GM04504 (cell line): Measurements from ENCODE around the gene WNT3A.
A peak's percentile ranks its signal among the peaks of the same experiment; 100 is the strongest.

Source experiments
- DNase-seq: peaks from one replicate; pipeline ENCODE4 v3.0.0-alpha.2; 2012; ENCODE audit warnings: low read depth

The WNT3A gene

DNA sequence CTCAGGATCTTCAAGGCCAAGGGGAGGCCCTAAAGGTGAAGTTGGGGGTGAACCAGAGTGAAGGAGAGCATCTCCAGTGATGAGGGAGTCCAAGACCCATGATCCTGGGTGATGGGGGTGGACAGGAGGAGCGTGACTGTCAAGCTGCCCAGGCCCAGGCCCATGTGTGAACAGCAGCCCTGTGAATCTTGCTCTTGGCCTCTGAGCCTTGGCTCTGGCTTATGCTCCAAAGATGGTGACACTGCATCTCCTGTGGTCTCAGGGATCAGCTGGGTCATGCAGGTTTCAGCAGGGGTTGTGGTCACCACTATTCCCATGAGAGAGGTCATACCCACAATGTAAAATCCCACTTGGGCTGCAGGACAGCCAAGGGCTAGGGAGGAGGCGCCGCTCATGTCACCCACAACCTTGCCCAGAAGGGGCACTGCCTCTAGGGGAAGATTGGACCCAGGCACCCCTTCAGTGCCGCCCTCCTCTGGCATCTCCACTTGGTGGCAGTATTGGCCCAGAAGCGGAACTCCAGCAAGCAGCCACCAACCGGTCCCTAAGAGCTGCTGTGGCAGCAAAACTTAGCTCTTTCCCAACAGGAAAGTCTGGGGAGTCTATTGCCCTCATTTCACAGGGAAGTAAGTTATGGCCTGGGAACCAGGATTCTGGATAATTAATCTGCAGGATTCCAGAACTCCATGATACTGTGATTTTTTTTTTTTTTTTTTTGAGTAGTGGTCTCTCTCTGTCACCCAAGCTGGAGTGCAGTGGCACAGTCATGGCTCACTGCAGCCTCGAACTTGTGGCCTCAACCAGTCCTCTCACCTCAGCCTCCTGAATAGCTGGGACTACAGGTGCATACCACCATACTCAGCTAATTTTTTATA is 7.5 kb upstream of the WNT3A start:
- peak; percentile 56 for DNase-seq

DNA sequence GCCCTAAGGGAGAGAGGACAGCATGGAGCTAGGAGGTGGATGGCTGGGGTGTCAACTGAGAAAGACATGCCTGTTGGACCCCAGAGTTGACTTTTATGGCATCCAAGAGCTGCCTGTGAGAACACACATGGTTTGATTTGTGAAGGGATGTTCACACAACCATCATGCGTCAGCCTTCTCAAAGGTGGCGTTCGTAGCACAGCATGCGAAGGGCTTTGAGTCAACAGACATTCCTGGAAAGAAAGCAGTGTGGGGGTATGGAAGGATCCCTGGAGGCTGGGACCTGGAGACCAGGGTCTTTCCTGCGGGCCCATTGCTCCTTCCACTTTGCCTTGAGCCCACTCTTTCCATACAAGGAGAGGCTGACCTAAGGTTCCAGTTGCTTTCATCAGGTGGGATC is 6.4 kb upstream of the WNT3A start:
- DNase-seq = no peak

DNA sequence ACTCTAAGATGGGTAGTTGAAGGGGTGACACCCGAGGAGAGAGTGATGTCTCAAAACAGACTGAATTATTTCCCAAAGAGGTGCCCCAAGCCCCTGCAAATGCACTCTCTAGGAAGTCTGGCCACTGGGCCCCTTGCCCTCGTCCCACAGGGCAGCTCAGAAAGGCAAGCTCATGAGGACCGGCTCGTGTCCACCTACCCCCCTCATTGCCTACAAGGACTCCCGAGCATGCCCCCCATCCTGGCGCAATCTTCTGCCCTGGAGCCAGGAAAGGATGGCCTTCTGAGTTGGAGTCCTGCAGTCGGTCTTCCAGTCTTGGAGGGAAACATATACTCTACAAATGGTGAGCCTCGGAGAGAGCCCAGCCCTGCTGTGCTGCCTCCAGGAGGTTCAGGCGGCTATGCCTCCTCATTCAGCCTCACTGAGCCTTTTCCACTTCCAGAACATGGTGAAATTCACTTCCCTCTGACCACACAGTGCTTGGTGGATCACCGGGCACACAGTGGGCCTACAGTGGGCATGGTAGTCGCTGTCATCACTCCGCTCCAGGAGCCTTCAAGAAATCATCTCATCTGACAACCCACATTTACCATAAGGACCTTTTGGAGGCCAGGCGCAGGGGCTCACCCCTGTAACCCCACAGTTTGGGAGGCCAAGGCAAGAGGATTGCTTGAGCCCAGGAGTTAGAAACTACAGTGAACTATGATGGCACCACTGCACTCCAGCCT is 5.8 kb upstream of the WNT3A start:
- no peak for DNase-seq

DNA sequence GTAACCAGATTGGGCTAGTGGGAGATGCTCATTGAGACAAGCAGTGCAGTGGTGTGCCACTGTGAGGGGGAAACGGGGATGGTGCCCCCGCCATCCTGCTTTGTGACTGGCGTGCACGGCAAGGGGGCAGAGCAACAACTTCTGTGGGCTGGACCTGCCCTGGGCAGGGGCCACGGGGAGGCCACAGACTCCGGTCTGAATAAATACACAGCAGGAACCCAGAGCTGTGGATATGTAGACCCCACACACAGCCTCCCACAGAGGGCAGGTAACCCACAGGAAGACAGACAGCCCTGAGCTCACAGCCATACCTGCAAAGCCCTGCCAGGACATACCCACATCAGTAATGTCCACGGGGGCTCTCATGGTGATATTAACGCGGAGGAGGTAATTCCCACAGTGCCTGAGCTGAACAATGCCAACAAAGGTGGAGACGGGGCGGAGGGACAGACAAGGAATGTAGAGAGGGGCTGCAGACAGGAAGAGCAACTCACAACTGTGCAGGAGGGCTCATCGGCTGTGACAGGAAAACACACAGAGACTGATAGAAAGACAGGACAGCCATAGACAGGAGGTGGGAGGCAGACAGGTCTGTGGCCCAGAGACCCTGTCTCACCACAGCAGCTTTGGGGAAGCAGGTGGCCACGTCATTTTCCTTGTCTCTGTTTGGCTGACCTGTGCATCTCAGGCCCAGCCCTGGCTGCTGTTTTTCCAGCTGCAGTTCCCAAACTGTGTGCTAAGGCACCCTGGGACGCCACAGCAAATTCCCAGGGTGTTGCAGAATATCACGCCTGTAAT is 4.9 kb upstream of the WNT3A start:
- no peak for DNase-seq

DNA sequence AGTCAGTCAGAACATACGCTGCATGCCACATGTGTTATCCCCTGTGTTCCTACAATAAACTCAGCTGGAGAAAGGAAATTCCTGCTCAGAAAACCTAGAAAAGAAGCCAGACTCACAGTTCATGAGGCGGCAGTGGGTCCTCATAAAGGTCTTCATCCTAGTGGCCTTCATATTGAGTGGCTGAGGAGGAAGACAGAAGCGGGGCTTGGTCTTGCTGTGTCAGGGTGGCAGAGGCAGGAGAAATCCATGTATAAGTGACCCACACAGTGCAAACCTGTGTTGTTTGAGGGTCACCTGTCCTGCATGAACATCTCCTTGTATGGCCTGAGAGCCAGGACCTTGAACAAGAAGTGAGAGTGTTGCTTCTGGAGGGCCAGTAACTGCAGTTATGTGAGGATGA is 4.0 kb upstream of the WNT3A start:
- no peak for DNase-seq

DNA sequence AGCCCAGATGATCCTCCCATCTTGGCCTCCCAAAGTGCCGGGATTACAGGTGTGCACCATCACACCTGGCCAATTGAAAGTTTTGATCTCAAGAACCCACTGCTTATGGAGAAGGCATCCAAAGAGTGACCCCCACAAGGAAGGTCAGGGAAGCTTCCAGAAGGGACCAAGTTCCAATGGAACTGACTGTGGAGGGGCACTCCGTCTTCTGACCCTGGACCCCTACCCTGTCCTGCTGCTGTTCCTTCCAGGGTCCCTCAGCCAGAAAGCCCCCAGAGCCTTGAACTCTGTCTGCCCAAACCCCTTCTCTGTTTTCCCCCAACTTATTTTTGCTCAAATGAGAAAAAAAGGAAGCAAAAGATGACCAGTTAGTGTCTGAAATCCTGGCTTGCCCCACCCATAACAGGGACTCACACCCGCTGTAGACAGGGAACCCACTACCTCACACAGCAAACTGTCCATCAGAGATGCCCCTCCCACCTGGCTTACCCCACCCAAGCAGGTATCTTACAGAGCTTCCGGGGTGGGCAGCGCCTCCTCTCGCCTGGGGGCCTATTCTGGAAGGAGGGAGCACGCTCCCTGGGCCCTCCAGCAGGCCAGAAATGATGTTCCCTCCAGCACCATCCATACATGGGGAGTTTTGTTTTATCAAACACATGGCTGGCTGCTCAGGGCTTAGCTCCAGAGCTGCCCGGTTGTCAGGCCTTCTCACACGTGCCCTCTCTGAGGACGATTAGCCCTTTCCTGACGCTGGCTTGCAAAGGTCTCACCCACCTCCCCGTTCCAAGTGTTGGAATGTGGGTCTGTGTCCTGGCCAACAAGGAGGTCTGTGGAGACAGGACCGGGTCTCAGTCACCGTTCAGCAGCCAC is 3.1 kb upstream of the WNT3A start:
- DNase-seq = no peak

DNA sequence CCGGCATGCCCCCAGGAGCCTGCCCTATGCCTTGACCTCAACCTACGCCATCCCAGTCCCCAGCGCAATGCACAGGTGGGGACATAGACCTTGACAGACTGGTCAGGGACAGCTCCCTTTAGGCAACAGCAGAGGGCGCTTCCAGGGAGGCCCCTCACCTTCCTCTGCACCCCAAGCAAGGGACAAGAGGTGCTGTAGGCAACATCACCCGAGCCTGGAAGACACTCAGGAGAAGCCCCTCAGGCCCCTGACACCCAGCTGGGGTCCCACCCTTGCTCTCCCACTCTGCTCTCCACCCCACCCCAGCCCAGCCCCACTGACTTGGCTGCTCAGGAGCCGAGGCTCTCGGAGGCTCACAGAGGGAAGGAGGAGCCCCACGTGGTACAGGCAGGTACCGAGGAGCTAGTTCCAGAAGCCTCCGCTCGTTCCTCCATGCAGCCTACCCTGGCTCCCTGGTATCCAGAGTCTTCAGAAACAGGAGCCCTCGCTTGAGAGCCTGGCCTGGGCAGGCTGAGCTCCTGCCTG is 2.4 kb upstream of the WNT3A start:
- no peak for DNase-seq

DNA sequence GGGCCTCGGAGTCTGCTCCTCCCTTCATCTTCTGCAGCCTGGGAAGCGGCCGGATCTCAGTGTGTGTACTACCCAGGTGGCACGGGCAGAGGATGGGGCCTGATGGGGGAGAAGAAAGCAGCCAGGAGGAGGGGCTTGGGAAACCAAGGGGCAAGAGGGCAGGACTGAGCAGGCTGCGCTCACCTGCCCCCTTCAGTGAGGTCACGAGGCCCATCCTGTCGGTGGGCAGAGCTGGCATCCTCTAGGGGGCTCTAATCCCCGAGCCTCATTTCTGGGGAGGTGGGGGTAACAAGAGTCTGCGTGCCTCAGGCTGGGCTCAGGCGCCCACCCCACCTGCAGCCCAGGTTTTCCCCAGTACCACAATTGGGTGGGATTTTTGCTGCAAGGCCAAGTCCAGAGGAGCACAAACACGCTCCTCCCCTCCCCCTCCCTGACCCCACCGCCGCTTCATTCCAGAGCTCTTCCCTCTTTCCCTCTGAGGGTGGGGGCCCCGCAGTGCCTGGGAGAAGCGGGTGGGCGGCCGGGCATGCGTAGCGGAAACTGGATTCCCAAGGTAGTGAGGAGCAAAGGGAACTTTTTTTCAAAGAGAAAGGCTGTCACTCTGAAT is 1.8 kb upstream of the WNT3A start:
- DNase-seq = no peak

DNA sequence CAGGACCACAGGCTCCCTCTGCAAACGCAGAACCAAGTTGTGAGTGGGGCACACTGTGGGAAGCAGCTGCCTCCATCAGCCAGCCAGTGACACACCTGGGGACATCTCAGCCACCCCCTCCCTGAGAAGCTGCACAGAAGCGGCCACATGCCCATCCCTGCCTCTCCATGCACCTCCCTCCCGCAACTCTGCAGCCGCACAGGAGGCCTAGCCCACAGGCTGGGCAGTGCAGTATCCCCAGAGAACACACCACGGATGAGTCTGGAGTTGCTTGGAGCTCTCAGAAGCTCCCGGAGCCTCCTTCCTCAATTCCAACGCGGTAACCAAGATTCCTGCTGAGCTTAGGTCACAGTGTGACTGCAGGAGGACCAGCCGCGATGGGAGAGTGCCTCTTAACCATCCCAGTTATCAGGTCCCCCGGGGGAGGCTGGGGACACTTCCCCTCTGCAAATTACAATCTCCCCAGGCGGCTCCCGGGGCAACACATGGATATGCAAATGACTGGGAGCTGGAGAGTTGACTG is 1.2 kb upstream of the WNT3A start:
- DNase-seq = no peak

DNA sequence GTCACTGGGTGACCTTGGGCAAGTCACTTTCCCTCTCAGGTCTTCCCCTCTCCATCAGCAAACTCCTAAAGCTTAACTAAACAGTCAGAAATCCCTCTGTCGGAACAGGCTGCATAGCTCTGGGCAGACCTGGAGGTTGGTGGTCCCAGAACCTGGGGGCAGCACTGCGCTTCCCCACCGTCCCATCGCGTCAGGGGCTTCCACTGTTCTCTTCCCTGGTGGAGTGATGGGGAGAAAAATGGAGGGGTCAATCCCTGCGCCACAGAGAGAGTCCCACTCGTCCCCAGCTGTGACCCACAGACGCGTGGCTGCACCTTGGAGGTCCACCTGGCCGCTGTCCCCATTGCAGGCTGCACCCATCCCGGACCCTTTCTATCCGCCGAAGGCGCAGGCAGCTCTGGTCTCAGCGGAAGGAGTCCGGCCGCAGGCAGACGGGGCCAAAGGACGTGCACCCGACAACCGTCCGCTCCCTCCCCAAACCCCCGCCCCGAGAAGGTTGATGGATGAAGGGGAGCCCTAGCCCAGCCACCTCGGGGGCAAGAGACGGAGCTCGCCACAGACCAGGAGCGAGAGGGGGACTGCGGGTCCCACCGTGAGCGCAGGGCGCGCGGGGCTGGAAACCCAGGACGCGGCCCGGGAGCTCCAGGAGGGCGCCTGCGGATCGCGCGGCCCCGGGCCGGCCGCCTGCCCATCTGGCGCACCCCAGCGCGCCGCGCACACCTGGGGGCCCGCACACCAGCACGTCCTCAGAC is 588 bp upstream of the WNT3A start:
- no peak for DNase-seq

DNA sequence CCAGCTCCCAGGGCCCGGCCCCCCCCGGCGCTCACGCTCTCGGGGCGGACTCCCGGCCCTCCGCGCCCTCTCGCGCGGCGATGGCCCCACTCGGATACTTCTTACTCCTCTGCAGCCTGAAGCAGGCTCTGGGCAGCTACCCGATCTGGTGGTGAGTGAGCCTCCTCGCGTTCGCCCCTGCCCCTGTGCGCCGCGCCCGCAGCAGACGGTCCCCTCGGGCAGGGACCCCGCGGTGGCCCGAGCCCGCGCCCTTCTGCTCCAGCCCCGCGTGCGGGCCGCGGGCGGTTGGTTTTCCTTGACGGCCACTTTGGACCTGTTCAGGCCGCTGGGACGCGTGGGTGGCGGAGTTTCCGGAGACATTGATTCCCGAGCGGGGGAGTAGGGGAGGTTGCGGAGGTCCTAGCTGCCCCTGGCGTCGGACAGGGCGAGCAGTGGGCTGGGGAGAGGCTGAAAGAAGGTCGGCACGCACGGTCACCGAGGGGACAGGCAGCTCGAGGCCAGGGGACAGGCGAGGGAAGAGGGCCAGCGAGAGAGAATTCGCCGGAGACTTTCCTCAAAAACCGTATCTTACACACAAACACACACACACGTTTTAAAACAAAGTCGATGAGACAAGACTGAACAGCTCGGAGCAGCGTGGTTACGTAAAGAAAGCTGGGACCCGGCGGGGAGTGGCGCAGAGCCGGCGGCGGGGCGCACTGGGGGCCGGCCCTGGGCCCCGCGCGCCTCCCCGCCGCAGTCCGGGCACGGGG is 427 bp downstream of the WNT3A start:
- no peak for DNase-seq

DNA sequence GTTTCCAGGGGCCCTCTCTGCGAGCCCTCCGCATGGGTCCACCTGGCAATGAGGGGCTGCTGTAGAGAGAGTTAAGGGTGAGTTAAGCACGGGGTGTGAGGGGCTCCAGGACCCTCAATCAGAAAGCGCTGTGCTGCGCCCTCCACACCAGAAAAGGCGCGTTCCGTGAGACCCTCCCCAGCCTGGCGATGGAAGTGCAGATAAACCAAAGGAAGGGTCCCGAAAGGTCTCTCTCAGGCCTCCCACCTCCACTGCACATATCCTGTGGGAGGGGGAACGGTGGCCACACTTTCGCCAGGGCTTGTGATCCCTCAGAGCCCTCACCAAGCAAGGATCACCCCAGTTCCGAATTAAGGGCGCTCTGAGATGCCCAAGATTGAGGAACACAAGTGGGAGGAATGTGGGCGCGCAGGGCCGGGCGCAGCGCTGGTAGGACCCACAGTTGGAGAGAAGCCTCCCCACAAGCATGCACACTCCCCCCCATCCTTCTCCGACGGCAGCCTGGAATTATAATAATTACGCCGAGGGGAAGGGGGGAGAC is 1.1 kb downstream of the WNT3A start:
- DNase-seq = no peak

DNA sequence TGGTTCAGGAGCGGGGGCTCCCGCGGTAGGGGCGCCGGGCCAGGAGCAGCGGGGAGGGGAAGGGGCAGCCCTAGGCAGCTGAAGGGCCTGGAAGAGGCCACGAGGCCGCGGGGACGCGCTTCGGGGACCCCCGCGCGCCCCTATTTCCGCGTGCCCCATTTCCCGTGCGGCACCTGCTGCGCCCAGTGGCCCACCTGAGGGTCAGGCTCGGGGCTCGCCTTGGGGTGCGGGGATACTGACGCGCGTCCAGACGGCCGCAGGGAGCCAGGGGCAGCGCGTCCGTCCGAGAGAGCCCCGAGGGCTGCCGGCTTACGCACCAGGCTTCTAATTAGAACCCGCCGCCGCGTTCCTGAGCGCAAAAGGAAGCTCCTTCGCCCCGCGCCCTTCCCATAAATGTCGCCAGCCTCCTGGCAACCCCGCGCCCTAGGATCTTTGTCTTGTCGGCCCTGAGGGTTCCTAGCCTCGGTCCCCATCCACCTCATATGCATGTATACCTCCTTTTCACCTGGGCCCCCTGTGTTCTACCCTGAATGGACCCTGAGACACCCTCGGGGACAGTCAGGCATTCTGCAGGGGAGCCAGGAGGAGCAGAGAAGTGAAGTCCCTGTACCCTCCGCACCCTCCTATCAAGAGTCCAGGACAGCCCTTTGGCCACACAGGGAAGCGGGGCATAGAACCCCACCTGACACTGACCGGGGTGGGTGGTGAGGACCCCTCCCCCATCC is 1.8 kb downstream of the WNT3A start:
- DNase-seq = no peak

DNA sequence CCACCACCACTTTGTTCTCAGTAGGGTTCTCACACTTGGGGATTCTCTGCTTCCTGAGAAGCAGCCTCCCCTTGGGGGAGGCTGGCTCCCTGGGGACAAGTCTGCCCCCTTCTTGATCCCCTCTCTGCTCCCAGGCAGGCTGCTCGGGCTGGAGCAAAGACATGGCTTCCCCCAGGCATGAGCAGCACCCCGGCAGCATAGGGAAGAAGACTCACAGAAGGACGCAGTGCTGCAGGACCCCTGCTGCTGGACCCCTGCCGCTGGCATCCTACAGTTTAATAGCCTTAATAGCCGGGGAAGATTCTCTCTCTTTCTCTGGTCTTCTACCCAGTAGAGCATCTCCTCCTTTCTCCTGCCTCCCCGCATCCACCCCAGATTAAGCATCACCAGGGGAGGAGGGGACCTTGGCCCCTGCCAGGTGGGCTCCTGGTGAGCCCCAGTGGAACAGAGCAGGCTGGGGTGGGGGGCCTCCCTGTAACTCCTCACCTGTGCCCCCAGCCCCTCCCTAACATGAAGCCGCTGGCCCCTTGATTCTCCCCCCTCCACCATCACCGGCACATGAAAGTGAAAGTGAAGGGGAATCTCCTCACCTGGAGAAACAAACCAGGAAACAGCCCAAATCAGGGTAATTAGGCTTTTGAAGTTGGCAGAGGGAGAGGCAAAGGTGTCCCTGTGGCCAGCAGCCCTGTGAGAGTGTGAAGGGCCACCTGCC is 2.5 kb downstream of the WNT3A start:
- no peak for DNase-seq

DNA sequence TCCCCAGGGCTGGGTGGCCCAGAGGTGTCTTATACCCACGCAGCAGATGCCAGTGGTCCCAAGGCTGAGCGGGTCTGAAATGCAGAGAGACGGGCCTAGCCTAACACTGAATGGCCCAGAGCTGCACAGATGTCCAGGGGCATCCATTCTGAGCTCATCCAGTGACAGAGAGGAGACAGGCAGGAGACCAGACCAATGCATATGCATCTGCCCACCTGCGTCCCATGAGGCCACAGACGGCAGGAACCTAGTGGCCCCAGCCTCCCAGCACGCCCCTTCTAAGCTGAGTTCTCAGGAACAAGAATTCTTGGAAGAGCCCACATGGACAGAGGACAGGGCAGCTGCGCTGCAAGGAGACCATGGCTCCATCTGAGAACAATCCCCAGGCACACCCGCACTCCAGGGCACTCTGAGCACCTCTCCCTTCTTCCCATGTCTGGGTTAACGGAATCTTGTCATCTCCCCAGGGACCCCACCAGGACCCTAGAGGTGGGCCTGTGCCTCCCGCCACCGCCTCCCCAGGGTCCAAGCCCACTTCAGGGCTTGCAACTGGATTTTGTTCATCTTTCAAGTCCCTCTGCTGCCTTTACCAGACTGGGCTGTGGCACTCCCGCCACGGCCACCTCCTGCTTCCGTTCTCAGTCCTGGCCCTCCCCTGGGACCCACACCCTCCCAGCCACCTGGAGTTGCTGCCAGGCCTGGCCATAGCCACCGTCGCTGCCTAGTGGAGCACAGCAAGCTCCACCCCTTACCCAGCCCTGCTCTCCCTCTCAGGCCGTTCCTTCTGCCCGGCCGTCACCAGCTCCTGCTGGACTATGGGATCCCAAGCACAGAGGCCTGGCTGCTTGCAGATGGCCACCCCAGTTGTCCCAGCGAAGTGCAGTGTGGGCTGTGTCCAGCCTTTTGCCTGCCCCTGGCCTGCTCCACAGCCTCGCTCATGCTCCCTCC is 3.3 kb downstream of the WNT3A start:
- DNase-seq = no peak

DNA sequence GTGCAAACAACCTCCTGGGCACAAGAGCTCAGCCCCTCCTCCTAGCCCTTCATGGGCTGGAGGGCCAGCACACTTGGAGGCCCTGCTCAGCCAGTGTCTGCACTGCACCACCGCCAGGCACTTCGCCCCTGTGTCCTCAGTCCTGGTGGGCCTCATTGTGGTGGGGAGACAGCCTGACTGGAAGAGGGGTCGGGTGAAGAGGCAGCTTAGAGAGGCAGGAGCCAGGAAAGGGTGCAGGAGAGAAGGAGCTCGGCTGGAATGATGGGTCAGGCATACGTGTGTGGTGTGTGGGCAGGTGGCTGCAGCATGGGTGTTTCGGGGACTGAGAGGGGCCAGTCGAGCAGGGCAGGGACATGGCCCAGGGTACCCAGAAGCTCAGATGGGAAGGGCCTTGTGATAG is 4.1 kb downstream of the WNT3A start:
- no peak for DNase-seq
